Kidney (tissue), 14 donors: ENCODE measurements around the gene PGC. TPM values are rescaled to one million over a fixed set of nuclear protein-coding genes. Genes with fewer than 3 reads are reported as not detected.

Experiments used
- DNase-seq, 5 donors: peaks; one replicate each; pipeline ENCODE4 v3.0.0-alpha.2; 2013 to 2020
- FAIRE-seq: peaks from 2 replicates; lab custom pipeline; 2012; peaks lifted over from hg19 to GRCh38; lab: Jason Lieb, UNC
- H3K27ac ChIP-seq, 2 donors: one replicate each; pipeline ENCODE4 v1.7.0; 2013; ENCODE audit warnings: low read depth in 2 of 2, low read length in 2 of 2, inconsistent platforms in 1 of 2
- H3K27me3 ChIP-seq: one replicate; pipeline ENCODE4 v1.7.1; 2013; ENCODE audit warnings: low read length, inconsistent platforms; ENCODE audit not compliant: control insufficient read depth, insufficient read depth
- H3K36me3 ChIP-seq, 3 donors: one replicate each; pipeline versions ENCODE4 v1.7.0 to v1.7.1; 2013; ENCODE audit warnings: low read length in 3 of 3, control low read depth in 1 of 3, inconsistent platforms in 1 of 3; ENCODE audit not compliant: insufficient read depth in 3 of 3, control insufficient read depth in 2 of 3
- H3K4me1 ChIP-seq, 3 donors: one replicate each; pipeline versions ENCODE4 v1.7.0 to v1.7.1; 2013; ENCODE audit warnings: low read length in 3 of 3, inconsistent platforms in 1 of 3, low read depth in 1 of 3; ENCODE audit not compliant: control insufficient read depth in 2 of 3, insufficient read depth in 2 of 3
- H3K4me3 ChIP-seq, 3 donors: one replicate each; pipeline versions ENCODE4 v1.7.0 to v1.8.1; 2013; ENCODE audit warnings: low read length in 3 of 3, control low read depth in 1 of 3, inconsistent platforms in 1 of 3
- H3K9ac ChIP-seq, 3 donors: one replicate each; pipeline versions ENCODE4 v1.7.0 to v1.7.1; 2013; ENCODE audit warnings: low read length in 3 of 3, control low read depth in 1 of 3, inconsistent platforms in 1 of 3
- H3K9me3 ChIP-seq, 3 donors: one replicate each; pipeline versions ENCODE4 v1.7.0 to v1.7.1; 2013; ENCODE audit warnings: low read length in 3 of 3, control low read depth in 1 of 3, inconsistent platforms in 1 of 3; ENCODE audit not compliant: control insufficient read depth in 2 of 3, insufficient read depth in 1 of 3
- CTCF ChIP-seq: IDR thresholded peaks from 3 replicates; pipeline ENCODE4 v1.5.1; 2012; ENCODE audit warnings: mild to moderate bottlenecking, moderate library complexity, borderline replicate concordance; ENCODE audit not compliant: insufficient read depth; ENCODE audit errors: extremely low read depth
- intact Hi-C: fragments of 100-400 bp; cut with DNase I; formaldehyde crosslinking; loops from one replicate; pipeline ENCODE4 v1.11.1; 2022
- polyA plus RNA-seq: library from polyadenylated mRNA; stranded (reverse); fragments of 350-450 nt; fragmentation: Illumina TruSeq; extraction: RNeasy Lipid Tissue Mini Kit (QIAGEN cat#74804); gene quantifications from one replicate; pipeline ENCODE4 v1.2.3, GENCODE V29; 2014; ENCODE audit warnings: low read depth, low replicate concordance; ENCODE audit not compliant: insufficient read depth
- total RNA-seq: library from RNA; stranded (reverse); fragmentation: NEBNext Ultra II Directional; extraction: Animal tissue kit (Norgen Biotek cat#: 25700); gene quantifications from one replicate; pipeline ENCODE4 v1.2.1, GENCODE V29; 2021
- donor health status: control.
- donor health status: control.
- donor health status: control.
- donor health status: control.
- donor health status: control.
- donor health status: DM: yes; HTN: yes; CAD: no.
- donor health status: Normal renal cell carcinoma (clear cell type).

The PGC gene
- total and polyA plus RNA-seq, 2 donors from 2014 or later = 0.39 TPM; not detected in 1

GRCh38 chr6:41713650-41714291 lies 33.4 kb downstream of the PGC start:
- DNase-seq (peak in 1 of 5 donors; percentile 81), FAIRE-seq (no peak)
- H3K4me1 ChIP-seq = peaks cover 0 to 58% (median 37%) of the 10 kb centered on the region in 3 donors
- H3K36me3 ChIP-seq = no peaks in the 10 kb centered on the region
- H3K27ac ChIP-seq = peak overlapping the region; percentile 84 to 93
- intact Hi-C loops = no loop called here
- H3K4me3 ChIP-seq = no peak overlapping the region
- peak overlapping the region in 1 of 3 donors; percentile 23 for H3K9ac ChIP-seq
- H3K9me3 ChIP-seq = no peaks in the 10 kb centered on the region
- no peaks in the 10 kb centered on the region for H3K27me3 ChIP-seq
- no peak for TF ChIP-seq CTCF

DNA sequence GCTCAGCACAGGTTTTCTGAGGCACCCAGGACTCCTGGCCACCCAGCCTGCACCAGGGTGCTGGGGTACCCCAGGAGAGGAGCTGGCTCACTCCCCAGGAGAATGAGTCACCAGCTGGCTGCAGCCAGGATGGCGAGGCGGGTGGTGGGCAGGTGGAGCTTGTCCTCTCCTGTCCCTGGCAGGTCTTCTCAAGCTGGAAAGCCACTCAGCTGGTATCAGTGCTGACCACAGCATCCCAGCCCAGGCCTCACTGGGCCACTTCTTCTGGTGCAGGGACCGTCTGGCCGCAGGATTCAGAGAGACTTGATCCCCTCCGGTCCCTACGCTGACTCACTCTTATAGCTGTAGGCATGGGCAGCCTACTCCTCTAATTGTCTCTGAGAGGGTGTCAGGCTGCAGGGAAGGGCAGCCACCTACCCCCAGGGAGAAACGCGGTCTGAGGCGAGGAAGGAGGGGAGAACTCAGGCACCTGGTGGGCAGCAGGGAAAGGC lies 34.0 kb downstream of the PGC start:
- DNase-seq (peak in 1 of 5 donors; percentile 92), FAIRE-seq (no peak)
- Histone ChIP-seq H3K27me3 (no peaks in the 10 kb centered on the region), H3K36me3 (no peaks in the 10 kb centered on the region), H3K9me3 (no peaks in the 10 kb centered on the region), H3K4me1 (peaks cover 0 to 58% (median 37%) of the 10 kb centered on the region in 3 donors), H3K27ac (peak overlapping the region; percentile 84 to 93), H3K4me3 (no peak overlapping the region), H3K9ac (peak overlapping the region in 1 of 3 donors; percentile 23)
- intact Hi-C loops = no loop called here
- no peak for TF ChIP-seq CTCF

DNA sequence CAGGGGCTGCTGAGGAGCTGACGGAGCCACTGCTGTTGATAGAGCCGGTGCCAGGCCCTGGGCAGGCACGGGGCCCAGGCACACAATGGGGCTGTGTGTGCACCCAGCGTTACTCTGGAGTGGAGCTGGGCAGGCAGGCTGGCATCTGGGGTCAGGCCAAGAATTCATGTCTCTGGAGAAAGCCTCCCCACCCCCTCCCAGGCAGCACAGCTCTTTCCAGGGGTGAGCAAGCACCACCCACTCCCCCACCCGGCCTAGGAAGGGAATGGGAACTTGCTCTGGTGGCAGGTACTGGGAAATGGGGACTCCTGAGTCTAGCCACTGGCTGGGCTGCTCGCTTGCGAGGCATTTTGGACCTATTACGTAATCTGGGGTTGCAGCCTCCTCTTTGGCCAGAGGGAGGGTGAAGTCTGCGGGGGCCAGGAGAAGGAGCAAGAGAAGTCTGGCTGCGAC lies 34.5 kb downstream of the PGC start:
- Histone ChIP-seq H3K9ac (peak overlapping the region in 2 of 3 donors; percentile 4 to 68), H3K27ac (peak overlapping the region; percentile 84 to 93), H3K9me3 (no peaks in the 10 kb centered on the region), H3K4me1 (peaks cover 0 to 61% (median 38%) of the 10 kb centered on the region in 3 donors), H3K27me3 (no peaks in the 10 kb centered on the region), H3K36me3 (no peaks in the 10 kb centered on the region), H3K4me3 (no peak overlapping the region)
- intact Hi-C loops = no loop called here
- DNase-seq = peak in 2 of 5 donors; percentile 29 to 94
- FAIRE-seq = no peak
- no peak for TF ChIP-seq CTCF
